HUDEP-2 (cell line): ENCODE results near the gene MARCHF11.

Source experiments
- DNase-seq, 76 experiments: peaks; one replicate each; lab custom pipeline; 2025; ENCODE audit not compliant: unreplicated experiment in 76 of 76; lab: John Stamatoyannopoulos, UW

MARCHF11 gene

DNA sequence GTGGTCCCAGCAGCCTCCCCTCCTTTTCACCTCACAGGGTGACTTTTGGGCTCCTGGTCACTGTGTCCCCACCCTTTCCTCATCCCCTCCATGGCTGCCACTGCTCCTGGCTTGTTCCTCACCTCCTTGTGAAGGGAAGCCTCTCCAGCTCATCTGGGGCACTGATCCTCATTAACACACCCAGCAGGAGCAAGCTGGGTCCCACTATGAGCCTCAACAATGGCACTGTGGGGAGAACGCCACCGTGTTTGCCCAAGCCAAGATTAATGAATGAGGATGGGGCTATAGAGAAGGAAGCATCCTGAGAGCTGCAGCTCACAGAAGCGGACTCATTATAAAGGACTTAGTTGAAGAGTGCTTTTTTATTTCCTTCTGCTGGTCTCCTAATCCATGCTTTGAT, 118.4 kb downstream of the MARCHF11 start:
- DNase-seq: no peak

DNA sequence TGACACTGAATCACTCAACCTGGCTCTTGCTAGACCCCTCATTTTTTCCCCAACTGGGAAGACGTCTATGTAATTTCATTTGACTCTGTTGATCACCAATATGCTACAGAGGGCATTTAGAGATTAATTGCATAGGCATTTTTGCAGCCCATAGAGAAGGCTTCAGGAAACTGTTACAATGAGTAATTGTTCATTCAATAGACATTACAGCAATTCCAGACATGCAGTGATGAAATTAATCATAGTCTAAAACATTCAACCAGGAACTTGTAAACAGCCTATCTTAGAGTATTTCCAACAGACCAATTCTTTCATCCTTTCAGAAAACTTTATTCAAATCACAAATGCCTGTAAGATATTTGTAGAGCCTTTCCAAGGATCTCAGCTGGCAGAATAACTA, 122.3 kb downstream of the MARCHF11 start:
- no peak for DNase-seq

DNA sequence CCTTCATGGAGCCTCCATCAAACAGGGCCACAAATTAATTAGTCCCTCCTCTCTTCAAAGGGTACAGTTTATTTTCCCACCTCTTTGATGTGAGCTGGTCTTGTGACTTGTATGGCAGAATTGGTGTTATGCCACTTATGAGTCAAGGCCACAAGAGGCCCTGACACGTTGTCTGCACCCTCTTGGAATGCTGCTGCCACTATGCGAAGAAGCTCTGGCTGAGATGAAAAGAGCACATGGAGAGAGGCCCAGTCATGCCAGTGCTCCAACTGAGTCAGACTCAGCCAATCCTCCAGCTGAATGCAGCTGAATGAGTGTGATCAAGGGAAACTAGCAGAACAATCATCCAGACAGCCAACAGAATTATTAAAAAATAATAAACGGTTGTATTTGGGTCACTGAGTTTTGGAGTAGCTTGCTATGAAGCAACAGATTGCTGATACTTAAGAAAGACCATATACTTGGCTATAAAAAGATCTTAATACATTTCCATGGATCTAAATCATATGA, 128.3 kb downstream of the MARCHF11 start:
- DNase-seq: no peak

DNA sequence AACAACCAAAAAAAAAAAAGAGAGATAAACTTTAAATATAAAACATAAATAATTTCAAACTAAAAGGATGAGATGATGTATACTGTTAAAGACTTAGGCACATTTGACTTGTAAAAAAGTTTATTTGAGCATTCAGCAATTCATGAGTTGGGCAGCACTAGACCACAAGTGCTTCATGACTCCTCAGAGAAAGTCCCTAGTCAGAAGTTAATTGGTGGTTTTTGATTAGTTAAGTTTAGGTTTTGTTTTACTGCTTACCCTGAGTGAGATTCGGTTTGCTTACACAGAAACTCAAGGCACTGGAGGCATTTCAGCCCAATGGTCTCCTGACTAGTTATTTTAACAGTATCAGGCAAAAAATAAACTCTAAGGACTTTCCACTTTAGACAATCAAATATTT, 129.2 kb downstream of the MARCHF11 start:
- no peak for DNase-seq

DNA sequence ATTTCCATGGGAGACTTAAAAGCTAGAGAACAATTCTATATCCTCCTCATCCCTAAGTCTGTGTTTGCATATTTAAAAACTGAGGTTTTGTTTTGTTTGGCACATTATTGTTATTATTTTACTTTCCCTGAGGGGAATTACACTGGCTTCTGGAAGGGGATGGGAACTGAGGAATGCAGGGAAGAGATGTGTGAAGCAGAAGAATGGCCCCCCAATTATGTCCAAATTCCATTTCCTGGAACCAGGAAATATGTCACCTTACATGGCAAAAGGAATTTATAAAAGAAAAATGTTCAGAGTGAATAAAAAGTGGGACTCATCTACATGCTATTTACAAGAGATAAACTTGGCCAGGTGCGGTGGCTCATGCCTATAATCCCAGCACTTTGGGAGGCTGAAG, 129.8 kb downstream of the MARCHF11 start:
- no peak for DNase-seq

DNA sequence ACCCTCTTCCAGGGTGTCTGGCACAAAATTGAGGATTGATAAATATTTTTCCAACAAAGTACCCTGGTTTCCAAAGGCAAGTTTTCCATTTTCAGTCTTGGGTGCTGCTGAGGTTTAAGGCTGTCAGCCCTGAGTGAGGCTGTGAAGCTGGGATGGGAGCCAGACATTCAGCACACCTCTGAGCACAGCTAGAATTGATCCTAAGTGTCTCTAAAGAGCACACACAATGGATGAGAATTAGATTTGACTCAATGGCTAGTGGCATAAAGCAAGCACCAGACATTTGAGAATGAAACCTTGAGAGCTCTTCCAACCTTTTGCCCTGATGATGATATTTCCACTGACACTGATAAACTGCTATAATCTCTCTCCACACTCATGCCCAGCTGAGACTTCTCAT, 131.5 kb downstream of the MARCHF11 start:
- DNase-seq: no peak

DNA sequence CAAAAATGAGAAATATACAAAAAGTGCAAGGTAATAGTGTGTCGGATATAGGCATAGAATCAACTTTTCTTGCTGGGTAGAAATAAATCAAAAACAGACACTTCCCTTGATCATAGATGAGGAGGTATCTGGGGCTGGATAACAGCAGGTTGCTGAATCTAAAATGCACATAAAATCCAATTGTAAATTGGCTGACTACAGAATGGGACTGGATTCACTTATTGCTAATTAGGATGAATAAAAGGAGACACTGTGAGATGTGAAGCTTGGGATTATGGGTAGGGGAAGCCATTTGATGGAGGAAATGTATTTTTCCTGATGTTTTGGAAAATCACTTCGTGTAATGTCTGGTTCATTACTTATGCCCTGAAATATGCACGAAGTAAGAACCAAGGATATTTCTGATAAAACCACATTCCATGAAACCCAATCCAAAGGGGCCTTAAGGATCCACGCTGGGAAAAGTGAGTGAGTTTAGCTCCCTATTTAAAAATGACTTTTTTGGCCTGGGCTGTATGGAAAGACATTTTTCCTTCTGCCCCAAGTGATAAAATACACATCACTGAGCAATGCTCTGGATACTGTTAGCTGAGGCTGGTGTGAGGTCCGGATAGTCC, 136.1 kb downstream of the MARCHF11 start:
- no peak for DNase-seq

DNA sequence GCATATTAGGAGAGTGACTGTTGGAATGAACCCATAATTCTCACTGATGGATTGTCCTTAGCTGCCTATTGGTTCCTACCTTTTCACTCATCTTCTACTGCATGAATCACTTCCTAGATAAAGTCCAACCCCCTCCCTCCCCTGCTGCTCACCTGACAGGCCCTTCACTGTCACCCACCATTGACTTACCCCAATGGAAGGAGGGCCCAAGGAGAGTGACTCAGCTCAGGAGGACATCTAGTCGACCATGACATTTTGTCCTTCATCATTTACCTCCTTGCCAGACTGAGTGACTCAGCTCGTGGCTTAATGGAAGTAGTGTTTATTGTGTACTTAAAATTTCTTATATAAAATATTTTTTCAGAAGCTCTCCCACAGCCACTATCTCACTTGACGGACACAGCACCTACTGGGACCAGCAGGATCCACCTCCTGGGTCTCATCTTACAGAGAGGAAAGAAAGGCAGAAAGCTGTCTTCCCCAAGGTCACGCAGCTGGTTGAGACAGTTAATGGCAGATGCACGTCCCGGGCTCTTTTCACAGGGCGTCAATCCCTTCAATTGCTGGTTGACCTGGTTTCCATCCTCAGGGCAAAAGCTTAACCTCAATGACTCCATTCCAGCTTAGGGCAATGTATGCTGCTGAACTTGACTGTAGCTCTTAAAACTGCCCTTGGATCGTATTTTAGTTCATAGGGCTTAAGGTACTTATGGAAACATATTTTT, 142.3 kb downstream of the MARCHF11 start:
- DNase-seq: no peak

DNA sequence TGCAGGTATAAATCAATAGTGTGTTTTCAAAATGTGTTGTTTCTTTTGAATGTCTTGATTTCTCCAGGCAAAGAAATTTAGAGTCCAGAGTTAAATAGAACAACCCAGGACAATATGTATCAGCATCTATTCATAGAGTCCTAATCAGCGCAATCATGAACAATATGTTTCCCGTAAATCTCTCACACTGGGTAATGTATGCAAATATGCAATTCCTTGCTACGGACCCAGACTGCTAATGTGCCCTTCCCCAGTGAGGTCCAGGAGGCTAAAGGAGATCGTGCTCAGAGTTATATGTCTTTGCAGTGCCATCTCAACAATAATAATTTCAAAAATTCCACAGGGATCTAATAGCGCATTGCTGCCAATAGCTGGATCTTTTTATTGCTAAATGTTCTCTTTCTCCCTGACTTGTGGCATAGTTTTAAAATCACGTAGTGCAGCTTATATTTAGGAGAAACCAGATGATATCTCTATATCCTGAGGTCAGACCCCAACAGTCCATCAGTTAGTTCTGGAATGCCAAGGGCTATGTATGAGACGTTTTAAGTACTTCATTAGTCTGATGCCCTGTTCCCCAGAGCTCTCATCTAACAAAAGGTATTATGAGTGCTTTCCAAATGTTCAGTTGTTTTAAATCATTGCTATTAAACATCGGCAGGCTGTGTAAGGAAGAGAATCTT, 145.1 kb downstream of the MARCHF11 start:
- DNase-seq: no peak

DNA sequence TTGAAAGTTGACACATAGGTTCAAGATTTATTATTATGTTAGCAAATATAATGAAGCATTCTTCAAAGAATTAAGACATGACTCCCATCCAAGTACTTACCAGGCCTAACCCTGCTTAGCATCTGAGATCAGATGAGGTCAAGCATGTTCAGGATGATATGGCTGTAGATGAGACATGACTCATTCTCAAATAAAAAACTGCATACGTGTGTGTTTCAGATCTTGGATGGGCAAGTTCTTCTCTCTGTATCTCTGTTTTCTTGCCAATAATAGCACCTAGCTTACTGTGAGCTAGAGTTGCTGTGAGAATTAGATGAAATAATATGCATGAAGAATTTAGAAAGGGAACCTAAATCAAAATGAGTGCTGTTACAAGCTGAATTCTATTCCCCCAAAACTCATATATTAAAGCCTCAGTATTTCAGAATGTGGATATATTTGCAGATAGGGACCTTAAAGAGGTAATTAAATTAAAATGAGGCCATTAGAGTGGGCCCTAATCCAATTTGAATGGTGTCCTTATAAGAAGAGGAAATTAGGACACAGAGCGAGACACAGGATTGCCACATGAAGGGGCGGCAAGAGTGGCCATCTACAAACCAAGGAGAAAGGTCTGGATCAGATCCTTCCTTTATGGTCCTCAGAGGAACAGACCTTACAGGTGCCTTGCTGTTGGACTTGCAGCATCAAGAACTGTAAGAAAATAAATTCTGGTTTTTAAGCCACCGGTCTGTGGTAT, 146.2 kb downstream of the MARCHF11 start:
- DNase-seq: no peak

DNA sequence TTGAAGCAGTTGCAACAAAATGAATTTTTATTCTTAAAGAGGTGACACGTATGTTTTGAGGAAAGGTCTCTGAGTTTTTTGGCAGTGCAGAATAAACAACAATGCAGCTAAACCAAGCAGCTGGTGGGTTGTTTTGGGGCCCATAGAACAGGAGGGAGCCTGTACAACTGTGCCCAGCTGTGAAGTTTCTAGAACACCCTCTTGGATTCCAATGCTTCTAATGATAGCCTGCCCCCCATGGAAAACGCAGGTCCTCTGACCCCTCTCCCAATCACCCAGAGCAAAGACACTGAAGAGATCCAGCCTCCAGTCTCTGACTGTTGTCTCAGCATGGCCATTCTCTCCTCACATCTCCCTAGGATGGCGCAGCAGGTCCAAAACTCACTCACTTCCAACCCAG, 150.9 kb downstream of the MARCHF11 start:
- DNase-seq: no peak

DNA sequence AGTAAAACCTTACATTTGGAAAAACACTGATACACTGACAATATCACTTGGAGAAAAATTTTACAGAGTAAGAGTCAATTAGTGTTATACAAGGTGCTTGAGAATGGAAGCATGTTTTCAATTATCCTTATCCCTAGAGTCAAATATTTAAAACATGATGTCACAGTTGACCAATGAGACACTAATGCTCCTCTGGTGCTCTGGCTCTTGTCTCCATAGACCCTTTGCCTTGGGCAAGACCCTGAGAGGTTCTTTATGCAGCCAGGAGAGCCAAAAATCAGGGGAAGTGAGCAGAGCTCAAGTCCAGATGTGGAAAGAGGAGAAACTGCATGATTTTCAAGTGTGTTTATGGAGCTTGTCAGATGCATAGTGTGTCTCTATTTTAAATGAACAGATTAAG, 153.9 kb downstream of the MARCHF11 start:
- no peak for DNase-seq

DNA sequence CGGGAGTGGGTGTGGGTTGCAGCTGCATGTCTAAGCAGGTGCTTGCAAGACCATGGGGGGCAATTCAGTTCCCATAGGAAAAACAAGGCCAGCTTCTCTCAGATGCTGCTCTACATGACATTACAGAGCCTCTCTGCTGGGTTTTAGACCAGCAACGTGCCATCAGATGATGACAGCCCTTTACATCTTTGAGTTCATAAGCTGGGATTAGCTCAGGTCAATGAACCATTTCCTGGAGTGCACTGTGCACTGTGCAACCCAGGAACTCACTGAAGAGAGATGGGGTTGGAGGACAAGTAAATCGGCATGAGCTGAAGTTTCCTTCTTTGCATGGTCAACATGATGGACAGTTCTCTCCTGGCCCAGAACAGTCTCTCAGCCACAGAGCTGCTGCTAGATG, 160.6 kb downstream of the MARCHF11 start:
- DNase-seq: no peak

DNA sequence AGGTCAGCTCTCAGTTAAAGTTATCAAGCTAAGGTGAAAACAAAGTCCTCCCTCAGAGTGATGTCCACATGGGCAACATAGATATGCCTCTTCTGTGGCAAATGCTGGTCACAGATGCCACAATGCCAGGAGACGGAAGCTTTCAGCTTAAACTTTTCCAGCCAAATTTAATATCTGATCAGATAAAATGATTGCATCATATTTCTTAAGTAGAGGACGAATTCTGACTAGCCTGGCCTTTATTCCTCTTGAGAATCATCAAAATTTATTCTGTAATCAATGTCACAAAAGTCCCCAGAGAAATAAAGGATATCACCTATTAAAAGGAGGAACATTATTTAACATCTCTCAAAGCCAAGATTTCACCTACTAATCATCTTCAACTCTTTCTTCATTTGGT, 161.9 kb downstream of the MARCHF11 start:
- DNase-seq: no peak
